ENCODE results near the gene GRK6.

DNA sequence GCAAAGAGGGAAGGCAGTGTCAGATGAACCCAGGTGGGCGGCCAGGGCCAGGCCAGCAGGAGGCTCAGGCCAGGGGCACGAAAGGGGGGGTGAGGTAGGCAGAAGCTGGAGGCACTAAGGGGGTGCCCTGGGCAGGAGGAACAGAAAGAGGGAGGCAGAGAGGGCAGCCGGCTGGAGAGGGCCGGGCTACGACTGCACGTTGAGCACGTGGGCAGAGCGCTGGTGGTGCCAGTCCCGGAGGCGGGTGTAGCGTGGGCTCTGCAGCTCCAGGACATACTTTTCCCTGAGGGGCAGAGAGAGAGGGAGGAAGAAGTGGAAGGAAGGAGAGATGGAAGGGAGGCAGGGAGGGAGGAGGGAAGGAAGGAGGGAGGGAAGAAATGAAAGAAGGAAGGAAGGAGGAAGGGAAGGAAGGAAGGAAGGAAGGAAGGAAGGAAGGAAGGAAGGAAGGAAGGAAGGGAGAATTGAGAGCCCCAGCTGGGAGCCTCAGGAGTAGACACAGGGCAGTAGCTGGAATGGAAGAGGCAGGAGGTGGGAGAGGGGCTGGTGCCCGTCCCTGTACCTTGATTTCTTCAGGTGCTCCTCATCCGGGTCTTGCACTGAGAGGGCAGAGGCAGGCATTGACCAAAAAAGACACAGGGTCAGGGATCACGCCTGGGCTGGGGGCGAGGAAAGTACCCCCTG lies 64.0 kb downstream of the GRK6 start:
- TF ChIP-seq, protein P1, sequence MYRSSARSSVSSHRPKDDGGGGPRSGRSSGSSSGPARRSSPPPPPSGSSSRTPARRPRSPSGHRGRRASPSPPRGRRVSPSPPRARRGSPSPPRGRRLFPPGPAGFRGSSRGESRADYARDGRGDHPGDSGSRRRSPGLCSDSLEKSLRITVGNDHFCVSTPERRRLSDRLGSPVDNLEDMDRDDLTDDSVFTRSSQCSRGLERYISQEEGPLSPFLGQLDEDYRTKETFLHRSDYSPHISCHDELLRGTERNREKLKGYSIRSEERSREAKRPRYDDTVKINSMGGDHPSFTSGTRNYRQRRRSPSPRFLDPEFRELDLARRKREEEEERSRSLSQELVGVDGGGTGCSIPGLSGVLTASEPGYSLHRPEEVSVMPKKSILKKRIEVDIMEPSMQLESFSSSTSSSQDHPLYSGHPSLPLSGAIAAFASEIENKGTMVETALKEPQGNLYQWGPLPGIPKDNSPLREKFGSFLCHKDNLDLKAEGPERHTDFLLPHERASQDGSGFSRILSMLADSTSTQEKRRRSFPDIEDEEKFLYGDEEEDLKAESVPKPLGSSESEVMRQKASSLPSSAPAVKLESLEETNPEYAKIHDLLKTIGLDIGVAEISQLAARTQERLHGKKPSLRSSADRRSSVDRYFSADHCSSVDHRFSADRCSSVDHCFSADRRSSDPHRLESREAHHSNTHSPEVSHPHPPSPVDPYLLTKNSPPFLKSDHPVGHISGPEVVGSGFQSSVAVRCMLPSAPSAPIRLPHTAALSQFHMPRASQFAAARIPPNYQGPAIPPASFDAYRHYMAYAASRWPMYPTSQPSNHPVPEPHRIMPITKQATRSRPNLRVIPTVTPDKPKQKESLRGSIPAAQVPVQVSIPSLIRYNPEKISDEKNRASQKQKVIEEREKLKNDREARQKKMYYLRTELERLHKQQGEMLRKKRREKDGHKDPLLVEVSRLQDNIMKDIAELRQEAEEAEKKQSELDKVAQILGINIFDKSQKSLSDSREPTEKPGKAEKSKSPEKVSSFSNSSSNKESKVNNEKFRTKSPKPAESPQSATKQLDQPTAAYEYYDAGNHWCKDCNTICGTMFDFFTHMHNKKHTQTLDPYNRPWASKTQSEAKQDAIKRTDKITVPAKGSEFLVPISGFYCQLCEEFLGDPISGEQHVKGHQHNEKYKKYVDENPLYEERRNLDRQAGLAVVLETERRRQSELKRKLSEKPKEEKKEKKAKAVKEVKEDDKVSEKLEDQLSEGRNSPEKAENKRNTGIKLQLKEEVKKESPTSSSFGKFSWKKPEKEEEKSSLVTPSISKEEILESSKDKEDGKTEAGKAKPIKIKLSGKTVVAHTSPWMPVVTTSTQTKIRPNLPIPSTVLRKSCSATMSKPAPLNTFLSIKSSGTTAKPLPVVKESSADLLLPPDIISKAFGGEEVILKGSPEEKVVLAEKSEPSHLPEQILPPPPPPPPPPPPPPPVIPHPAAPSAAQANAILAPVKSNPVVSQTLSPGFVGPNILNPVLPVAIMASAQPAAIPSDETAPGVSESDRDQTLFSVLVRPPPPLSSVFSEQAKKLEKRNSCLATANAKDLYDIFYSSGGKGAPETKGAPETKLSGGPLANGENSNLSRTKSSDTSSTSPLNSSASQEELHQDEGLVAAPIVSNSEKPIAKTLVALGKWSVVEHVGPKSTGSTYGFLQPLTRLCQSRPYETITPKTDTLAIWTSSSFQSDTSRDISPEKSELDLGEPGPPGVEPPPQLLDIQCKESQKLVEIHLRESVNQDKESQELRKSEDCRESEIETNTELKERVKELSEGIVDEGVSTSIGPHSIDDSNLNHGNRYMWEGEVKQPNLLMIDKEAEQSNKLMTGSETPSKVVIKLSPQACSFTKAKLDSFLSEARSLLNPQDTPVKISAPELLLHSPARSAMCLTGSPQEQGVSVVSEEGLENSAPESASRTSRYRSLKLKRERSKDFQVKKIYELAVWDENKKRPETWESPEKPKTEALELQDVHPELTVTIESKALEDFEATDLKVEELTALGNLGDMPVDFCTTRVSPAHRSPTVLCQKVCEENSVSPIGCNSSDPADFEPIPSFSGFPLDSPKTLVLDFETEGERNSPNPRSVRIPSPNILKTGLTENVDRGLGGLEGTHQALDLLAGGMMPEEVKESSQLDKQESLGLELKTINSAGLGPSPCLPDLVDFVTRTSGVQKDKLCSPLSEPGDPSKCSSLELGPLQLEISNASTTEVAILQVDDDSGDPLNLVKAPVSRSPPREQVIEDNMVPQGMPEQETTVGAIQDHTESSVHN (IDR thresholded peaks at IDR 0.05; ENCODE audit: borderline replicate concordance in 1 of 2, low read depth in 1 of 2) = no peak
- TF ChIP-seq, protein P2, sequence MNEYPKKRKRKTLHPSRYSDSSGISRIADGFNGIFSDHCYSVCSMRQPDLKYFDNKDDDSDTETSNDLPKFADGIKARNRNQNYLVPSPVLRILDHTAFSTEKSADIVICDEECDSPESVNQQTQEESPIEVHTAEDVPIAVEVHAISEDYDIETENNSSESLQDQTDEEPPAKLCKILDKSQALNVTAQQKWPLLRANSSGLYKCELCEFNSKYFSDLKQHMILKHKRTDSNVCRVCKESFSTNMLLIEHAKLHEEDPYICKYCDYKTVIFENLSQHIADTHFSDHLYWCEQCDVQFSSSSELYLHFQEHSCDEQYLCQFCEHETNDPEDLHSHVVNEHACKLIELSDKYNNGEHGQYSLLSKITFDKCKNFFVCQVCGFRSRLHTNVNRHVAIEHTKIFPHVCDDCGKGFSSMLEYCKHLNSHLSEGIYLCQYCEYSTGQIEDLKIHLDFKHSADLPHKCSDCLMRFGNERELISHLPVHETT (CRISPR knock-in tag; conservative IDR thresholded peaks at IDR 0.05 in 1 of 2, IDR thresholded peaks at IDR 0.05 in 1 of 2) = no peak
- no peak for TF ChIP-seq SP2 (IDR thresholded peaks at IDR 0.05; ENCODE audit: extremely low read depth, low read depth, low read length, poor library complexity, severe bottlenecking)

Measured in K562 (cell line).